DOHH2 (cell line): Measurements from ENCODE around the gene PRKCZ.

ENCODE experiments used
- CTCF ChIP-seq: fragments of 200-600 bp; sonication (generic); IDR thresholded peaks from one replicate; pipeline ENCODE4 v1.5.1; 2014; ENCODE audit warnings: antibody characterized with exemption, mild to moderate bottlenecking, low read depth, low read length; ENCODE audit not compliant: poor library complexity, severe bottlenecking
- EZH2phosphoT487 ChIP-seq: fragments of 200-600 bp; sonication (generic); IDR thresholded peaks from 2 replicates; pipeline ENCODE4 v1.6.1; 2017; ENCODE audit warnings: borderline replicate concordance, mild to moderate bottlenecking, antibody characterized with exemption, low read length, moderate library complexity, mixed read lengths

DNA sequence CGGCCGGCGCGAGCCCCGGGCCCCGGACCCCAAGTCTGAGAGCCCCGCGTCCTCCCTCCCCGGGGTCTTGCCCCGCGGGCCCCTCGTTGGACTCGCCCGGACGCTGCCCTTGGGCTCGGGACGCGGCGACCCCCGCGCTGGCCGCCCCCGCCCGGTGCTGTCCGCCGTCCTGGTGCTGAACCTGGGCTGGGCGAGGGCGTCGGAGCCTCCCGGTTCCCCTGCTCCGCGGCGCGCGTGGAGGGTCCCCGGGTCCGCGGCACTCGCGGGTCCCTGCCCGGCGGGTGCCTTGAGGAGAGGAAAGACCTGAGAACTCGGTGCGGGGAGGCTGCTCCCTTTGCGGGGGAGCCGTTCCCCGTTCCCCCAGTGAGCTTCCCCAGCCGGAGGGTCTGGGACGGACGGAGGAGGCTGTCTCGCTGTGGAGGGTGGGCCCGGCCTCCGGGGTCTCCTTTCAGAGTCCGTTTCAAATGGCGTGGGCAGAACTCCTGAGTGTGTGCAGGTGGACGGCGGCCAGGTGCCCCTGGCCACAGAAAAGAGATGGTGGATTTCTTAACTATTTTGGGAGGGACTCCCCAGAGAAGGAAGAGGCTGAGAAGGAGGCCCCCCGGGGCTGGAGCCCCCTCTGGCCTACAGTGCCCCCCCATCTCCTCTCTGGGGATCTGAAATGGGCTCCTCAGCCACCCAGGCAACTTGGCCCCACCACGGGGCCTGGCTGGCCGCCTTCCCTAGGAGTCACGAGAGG is 30.5 kb upstream of the PRKCZ start:
- TF ChIP-seq CTCF (no peak), EZH2phosphoT487 (no peak)
